ENCODE data around the gene CNTD1. TPM values are rescaled to one million over a fixed set of nuclear protein-coding genes. Genes with fewer than 3 reads are reported as not detected.

The CNTD1 gene
- total RNA-seq, 1 donor from 2014 or later: not detected

DNA sequence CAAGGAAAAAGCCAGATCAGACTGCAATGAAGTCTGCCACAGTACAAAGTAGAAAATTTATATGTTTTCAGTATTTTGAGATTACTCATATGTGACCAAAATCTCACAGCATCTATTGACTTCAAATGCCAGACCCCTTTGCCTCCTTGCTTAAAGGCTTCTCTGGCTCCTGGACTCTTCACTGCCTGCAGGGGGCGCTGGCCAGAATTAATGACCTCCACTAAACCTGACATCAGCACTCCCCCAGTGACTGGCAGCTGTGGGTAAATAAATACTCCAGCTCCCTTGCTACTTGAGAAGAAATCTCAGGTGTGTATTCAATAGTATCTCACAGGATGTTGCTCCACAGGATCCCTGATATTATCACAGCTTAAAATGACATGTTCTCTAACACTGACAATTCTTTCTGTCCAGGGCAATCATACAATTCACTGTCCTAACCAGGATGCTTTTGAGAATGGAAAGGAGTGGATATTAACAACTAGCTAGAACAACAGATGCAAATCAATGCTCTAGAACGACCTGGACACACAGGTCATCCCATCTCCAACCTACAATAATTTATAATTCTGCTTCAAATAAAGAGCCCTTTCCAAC is 21.4 kb downstream of the CNTD1 start:
- intact Hi-C loops (cut with micrococcal nuclease): no loop called here

DNA sequence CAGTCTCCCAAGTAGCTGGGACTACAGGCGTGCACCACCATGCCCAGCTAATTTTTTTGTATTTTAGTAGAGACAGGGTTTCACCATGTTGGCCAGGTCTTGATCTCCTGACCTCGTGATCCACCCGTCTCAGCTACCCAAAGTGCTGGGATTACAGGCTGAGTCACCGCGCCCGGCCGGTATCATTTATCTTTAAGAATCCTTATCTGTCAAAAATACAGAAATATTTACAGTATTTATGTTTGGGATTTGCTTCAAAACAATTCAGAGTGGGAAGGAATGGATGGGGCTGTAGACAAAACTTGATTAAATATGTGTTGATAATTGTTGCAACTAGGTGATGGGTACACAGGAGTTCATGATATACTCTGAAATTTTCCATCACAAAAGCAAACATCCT is 22.5 kb downstream of the CNTD1 start:
- Histone ChIP-seq H3K9me3 (replicated peaks) (no peaks in the 10 kb centered on the region), H3K27me3 (ENCODE audit: low read depth) (no peaks in the 10 kb centered on the region), H3K36me3 (peaks cover 67% of the 10 kb centered on the region), H3K27ac (replicated peaks) (no peak overlapping the region), H3K4me3 (no peak overlapping the region), H3K4me1 (peaks cover 23% of the 10 kb centered on the region)
- TF ChIP-seq, protein P1, sequence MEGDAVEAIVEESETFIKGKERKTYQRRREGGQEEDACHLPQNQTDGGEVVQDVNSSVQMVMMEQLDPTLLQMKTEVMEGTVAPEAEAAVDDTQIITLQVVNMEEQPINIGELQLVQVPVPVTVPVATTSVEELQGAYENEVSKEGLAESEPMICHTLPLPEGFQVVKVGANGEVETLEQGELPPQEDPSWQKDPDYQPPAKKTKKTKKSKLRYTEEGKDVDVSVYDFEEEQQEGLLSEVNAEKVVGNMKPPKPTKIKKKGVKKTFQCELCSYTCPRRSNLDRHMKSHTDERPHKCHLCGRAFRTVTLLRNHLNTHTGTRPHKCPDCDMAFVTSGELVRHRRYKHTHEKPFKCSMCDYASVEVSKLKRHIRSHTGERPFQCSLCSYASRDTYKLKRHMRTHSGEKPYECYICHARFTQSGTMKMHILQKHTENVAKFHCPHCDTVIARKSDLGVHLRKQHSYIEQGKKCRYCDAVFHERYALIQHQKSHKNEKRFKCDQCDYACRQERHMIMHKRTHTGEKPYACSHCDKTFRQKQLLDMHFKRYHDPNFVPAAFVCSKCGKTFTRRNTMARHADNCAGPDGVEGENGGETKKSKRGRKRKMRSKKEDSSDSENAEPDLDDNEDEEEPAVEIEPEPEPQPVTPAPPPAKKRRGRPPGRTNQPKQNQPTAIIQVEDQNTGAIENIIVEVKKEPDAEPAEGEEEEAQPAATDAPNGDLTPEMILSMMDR (IDR thresholded peaks at IDR 0.05; ENCODE audit: borderline replicate concordance): no peak
- no peak for DNase-seq
- intact Hi-C loops (cut with micrococcal nuclease): no loop called here

More for the DNA sequence above, 21.4 kb downstream of the CNTD1 start:
- H3K9me3 ChIP-seq (replicated peaks): no peaks in the 10 kb centered on the region
- TF ChIP-seq, protein P1 (IDR thresholded peaks at IDR 0.05; ENCODE audit: borderline replicate concordance): peak; percentile 68
- no peak overlapping the region for H3K27ac ChIP-seq (replicated peaks)
- H3K27me3 ChIP-seq (ENCODE audit: low read depth): no peaks in the 10 kb centered on the region
- H3K36me3 ChIP-seq: peaks cover 79% of the 10 kb centered on the region
- H3K4me3 ChIP-seq: no peak overlapping the region
- peaks cover 27% of the 10 kb centered on the region for H3K4me1 ChIP-seq
- DNase-seq: peak; percentile 40

DNA sequence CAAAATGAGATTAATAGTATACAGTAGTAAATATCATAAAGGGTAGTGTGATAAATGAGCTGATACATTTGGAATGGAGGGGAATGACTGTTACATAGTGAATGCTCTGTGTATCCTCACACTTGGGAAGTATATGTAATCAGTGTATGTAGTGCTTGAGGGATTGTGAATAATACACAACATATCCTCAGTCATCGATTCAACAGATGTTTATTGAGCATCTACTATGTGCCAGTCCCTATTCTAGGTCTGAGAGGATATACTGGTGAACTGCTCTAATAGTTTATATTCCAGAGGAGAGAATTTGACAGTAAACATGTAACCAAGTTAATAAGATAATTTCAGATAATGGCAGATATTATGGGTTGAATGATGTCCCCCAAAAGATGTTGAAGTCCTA is 28.8 kb downstream of the CNTD1 start:
- Histone ChIP-seq H3K36me3 (peaks cover 6% of the 10 kb centered on the region), H3K4me1 (peaks cover 26% of the 10 kb centered on the region), H3K9me3 (replicated peaks) (no peaks in the 10 kb centered on the region), H3K27ac (replicated peaks) (no peak overlapping the region), H3K4me3 (no peak overlapping the region), H3K27me3 (ENCODE audit: low read depth) (no peaks in the 10 kb centered on the region)
- no peak for DNase-seq
- TF ChIP-seq, protein P1 (IDR thresholded peaks at IDR 0.05; ENCODE audit: borderline replicate concordance): no peak
- intact Hi-C loops (cut with micrococcal nuclease): no loop called here

DNA sequence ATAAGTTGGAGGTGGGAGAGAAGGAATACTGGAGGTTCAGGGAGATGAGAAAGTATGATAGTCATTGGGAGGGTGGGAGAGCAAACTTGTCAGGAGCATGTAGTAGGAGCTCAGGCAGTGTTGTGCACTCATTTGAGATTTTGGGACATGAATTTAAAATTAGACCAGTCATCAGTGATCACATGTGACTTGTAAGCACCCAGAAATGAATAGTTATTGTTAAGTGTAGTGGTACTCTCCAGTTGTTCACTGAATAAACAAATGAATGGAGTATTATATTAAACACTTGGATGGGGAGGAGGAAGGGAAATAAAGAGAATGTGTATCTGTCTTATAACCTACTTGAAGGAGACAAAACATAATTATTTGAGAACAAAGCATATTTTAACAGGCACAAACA is 32.3 kb downstream of the CNTD1 start:
- intact Hi-C loops (cut with micrococcal nuclease): no loop called here
- peaks cover 14% of the 10 kb centered on the region for H3K36me3 ChIP-seq
- no peak overlapping the region for H3K4me3 ChIP-seq
- no peak overlapping the region for H3K27ac ChIP-seq (replicated peaks)
- no peak for DNase-seq
- H3K27me3 ChIP-seq (ENCODE audit: low read depth): no peaks in the 10 kb centered on the region
- H3K4me1 ChIP-seq: peaks cover 32% of the 10 kb centered on the region
- H3K9me3 ChIP-seq (replicated peaks): no peaks in the 10 kb centered on the region
- TF ChIP-seq, protein P1 (IDR thresholded peaks at IDR 0.05; ENCODE audit: borderline replicate concordance): no peak

DNA sequence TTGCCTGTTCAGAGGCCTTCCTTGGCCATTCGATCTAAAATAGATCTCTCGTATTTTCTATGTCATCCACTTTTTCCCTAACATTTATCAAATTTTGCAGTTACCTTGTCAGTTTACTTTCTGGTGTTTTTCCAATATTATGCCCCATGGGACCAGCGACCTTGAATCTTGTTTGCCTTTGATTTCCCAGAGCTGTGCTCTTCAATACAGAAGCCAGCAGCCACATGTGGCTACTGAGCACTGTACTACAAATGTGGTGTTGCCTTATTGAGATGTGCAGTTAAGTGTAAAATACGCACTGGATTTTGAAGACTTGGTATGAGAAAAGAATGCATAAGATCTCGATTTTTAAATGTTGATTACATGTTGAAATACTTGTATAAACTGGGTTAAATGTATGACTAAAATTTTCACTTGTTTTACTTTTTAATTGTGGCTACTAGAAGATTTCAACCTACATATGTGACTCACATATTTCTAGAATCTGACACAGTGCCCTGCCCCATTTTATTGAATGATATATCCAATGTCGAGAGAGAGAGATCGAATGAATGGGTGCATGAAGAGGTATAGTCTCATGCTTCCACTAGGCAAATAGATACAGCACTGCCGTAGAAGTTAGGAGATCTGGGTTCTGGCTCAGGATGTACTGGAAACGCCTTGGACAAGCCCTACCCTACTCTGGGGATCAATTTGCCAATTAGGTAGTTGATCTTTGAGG is 33.7 kb downstream of the CNTD1 start:
- intact Hi-C loops (cut with micrococcal nuclease): no loop called here

More for the DNA sequence above, 33.7 kb downstream of the CNTD1 start:
- Histone ChIP-seq H3K4me1 (peaks cover 32% of the 10 kb centered on the region), H3K4me3 (peak overlapping the region; percentile 86), H3K9me3 (replicated peaks) (no peaks in the 10 kb centered on the region), H3K27me3 (ENCODE audit: low read depth) (no peaks in the 10 kb centered on the region), H3K36me3 (peaks cover 28% of the 10 kb centered on the region), H3K27ac (replicated peaks) (peak overlapping the region; percentile 90)
- TF ChIP-seq, protein P1 (IDR thresholded peaks at IDR 0.05; ENCODE audit: borderline replicate concordance): no peak
- no peak for DNase-seq

Measured in left ventricle myocardium inferior (tissue), 1 donor.